Measurements from ENCODE around the gene GAS2L2. TPM values are rescaled to one million over a fixed set of nuclear protein-coding genes. Genes with fewer than 3 reads are reported as not detected.
A peak's percentile ranks its signal among the peaks of the same experiment; 100 is the strongest.

GAS2L2 gene
- total RNA-seq, 2 donors from 2014 or later, result not detected

DNA sequence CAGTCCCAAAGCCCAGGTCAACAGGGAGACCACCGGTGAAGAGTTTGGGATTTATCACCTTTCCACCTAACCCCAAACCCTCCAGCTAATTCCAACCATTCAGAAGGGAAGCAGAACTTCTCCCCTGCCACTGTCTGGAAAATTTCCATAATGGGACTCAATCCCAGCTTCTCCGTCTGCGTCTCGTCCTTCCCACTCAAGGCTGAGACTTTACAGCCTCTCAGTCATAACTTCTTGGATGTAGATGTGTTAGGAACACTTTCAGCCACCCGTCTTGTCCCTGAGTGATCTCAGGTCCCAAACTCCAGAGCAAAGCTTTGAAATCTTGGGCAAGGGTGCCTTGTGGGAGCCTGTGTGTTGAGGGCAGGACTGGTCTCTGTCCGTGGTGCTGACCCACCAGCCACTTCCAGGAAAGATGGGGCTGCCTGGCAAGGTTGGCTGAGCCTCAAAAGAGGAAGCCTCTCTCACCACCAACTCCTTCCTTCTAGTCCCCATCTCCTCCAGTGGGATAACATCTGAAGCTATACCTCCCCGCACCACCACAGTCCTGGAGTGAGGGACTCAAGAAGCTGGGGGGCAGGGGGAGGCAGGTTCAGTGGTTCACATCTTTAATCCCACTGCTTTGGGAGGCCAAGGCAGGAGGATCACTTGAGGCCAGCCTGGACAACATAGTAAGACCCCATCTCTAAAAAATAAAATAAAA is 9.3 kb downstream of the GAS2L2 start:
- intact Hi-C loops (cut with DNase I), result loop anchor here (10.0 kb wide), 1 partner anchor 429 kb away; no protein-coding TSS in a partner anchor
- no peaks in the 10 kb centered on the region for H3K36me3 ChIP-seq (replicated peaks in 1 of 2; ENCODE audit: insufficient read depth in 1 of 2, low read depth in 2 of 2)
- WGBS, 2 donors, result 53% methylated on average over 7 of the region's 7 CpGs
- H3K27ac ChIP-seq, result no peak overlapping the region
- TF ChIP-seq CTCF (IDR thresholded peaks at IDR 0.05) (no peak), POLR2A (IDR thresholded peaks at IDR 0.05) (no peak)
- H3K4me3 ChIP-seq, result no peak overlapping the region
- ATAC-seq (no peak), DNase-seq (peak in 1 of 4 donors; percentile 39)
- H3K9me3 ChIP-seq, result no peaks in the 10 kb centered on the region
- H3K27me3 ChIP-seq, result peaks cover 0 to 15% of the 10 kb centered on the region in 2 donors
- peaks cover 10% of the 10 kb centered on the region for H3K4me1 ChIP-seq

DNA sequence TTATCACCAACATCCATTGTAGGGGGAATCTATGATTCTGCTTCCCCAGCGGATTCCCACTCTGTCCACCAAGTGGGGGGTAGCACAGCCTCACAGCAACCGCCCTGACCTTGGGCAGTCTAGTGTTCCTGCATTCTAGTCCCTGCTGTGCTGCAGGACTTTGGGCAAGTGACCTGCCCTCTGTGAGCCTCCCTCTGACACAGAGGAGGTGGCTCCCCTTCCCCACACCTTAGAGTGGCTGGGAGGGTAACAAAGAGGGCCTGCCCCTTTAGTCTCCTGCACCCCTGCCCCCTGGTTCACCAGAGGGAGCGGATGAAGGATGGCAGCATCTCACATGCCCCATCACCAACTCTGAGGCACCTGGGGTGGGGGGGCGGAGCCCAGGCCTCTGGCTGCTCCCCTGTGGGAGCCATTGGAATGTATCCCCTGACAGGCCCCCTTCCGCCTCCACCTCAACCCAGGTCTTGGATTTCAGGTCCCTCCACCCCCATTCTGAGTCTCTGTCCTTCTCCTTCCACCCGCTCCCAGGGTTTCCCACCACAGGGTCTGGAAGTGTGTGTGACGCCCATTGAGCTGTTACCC is 10.1 kb downstream of the GAS2L2 start:
- ATAC-seq (no peak), DNase-seq (no peak)
- TF ChIP-seq POLR2A (IDR thresholded peaks at IDR 0.05), result no peak
- TF ChIP-seq CTCF (IDR thresholded peaks at IDR 0.05), result no peak
- intact Hi-C loops (cut with DNase I), result loop anchor here (10.0 kb wide), 1 partner anchor 428 kb away; no protein-coding TSS in a partner anchor
- Histone ChIP-seq H3K27me3 (peaks cover 0 to 14% of the 10 kb centered on the region in 2 donors), H3K27ac (no peak overlapping the region), H3K36me3 (replicated peaks in 1 of 2; ENCODE audit: insufficient read depth in 1 of 2, low read depth in 2 of 2) (no peaks in the 10 kb centered on the region), H3K4me1 (peaks cover 10% of the 10 kb centered on the region), H3K9me3 (no peaks in the 10 kb centered on the region), H3K4me3 (no peak overlapping the region)
- 50 to 64% methylated on average over 7 of the region's 7 CpGs for WGBS, 2 donors

- H3K27me3 ChIP-seq, result peaks cover 0 to 9% of the 10 kb centered on the region in 2 donors
- H3K4me1 ChIP-seq, result peaks cover 10% of the 10 kb centered on the region
- H3K36me3 ChIP-seq (replicated peaks in 1 of 2; ENCODE audit: insufficient read depth in 1 of 2, low read depth in 2 of 2), result no peaks in the 10 kb centered on the region
- TF ChIP-seq CTCF (IDR thresholded peaks at IDR 0.05), result no peak
- TF ChIP-seq POLR2A (IDR thresholded peaks at IDR 0.05), result no peak
- intact Hi-C loops (cut with DNase I), result loop anchor here (10.0 kb wide), 1 partner anchor 428 kb away; no protein-coding TSS in a partner anchor
- no peak for DNase-seq
- ATAC-seq, result no peak
- 49 to 56% methylated on average over 7 of the region's 7 CpGs for WGBS, 2 donors
- no peaks in the 10 kb centered on the region for H3K9me3 ChIP-seq
- H3K4me3 ChIP-seq, result no peak overlapping the region
- H3K27ac ChIP-seq, result no peak overlapping the region
Observed at GRCh38 chr17:35742496-35742895, 10.5 kb downstream of the GAS2L2 start.

GRCh38 chr17:35740997-35741931 is 11.8 kb downstream of the GAS2L2 start:
- ATAC-seq, result peak; percentile 38
- intact Hi-C loops (cut with DNase I), result loop anchor here (10.0 kb wide), 1 partner anchor 426 kb away; no protein-coding TSS in a partner anchor

More at GRCh38 chr17:35740997-35741931, 11.8 kb downstream of the GAS2L2 start:
- Histone ChIP-seq H3K4me3 (no peak overlapping the region), H3K4me1 (peaks cover 10% of the 10 kb centered on the region), H3K27ac (no peak overlapping the region), H3K27me3 (peaks cover 0 to 9% of the 10 kb centered on the region in 2 donors), H3K9me3 (no peaks in the 10 kb centered on the region), H3K36me3 (replicated peaks in 1 of 2; ENCODE audit: insufficient read depth in 1 of 2, low read depth in 2 of 2) (no peaks in the 10 kb centered on the region)
- peak in 1 of 4 donors; percentile 19 for DNase-seq
- WGBS, 2 donors, result 9 to 14% methylated on average over 26 to 71 of the region's 73 CpGs
- TF ChIP-seq CTCF (IDR thresholded peaks at IDR 0.05), result no peak
- no peak for TF ChIP-seq POLR2A (IDR thresholded peaks at IDR 0.05)
